ENCODE data around the gene VEGFD.

The VEGFD gene

DNA sequence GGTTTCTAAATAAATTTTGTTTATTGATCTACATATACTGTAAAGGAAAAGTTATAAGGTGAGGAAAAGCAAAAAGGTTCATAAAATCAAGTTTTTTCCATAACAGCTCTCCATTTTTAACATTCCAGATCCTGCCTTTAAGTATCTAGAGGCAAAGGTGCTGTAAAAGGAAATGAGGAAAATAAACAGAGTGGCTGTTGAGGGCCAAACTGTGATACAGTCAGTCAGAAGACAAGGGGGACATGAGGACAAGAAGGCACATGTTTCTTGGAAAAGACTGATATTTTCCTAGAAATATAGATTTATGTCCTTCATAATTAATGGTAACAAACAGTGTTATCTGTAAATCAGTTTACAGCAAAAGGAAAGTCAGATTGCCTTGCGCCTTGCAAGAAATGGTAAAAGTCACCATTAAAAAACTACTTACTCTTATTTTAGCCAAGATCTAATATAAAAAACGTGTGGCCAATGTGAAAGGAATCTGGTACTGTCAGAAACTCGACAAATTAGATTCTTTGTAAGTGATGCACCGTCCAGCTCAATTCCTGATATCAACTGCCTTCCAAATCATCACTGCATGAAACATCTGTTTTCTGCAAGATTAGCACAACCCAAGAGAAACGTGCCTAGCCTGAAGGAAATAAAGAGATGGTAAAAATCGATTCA lies 34.0 kb upstream of the VEGFD start:
- DNase-seq (ENCODE audit: low read depth): no peak
- H3K4me3 ChIP-seq (ENCODE audit: low read depth, low read length): no peak overlapping the region
- TF ChIP-seq, protein P1, sequence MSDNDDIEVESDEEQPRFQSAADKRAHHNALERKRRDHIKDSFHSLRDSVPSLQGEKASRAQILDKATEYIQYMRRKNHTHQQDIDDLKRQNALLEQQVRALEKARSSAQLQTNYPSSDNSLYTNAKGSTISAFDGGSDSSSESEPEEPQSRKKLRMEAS (IDR thresholded peaks at IDR 0.05; ENCODE audit: low read depth, low read length): no peak
- TF ChIP-seq, protein P2, sequence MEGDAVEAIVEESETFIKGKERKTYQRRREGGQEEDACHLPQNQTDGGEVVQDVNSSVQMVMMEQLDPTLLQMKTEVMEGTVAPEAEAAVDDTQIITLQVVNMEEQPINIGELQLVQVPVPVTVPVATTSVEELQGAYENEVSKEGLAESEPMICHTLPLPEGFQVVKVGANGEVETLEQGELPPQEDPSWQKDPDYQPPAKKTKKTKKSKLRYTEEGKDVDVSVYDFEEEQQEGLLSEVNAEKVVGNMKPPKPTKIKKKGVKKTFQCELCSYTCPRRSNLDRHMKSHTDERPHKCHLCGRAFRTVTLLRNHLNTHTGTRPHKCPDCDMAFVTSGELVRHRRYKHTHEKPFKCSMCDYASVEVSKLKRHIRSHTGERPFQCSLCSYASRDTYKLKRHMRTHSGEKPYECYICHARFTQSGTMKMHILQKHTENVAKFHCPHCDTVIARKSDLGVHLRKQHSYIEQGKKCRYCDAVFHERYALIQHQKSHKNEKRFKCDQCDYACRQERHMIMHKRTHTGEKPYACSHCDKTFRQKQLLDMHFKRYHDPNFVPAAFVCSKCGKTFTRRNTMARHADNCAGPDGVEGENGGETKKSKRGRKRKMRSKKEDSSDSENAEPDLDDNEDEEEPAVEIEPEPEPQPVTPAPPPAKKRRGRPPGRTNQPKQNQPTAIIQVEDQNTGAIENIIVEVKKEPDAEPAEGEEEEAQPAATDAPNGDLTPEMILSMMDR (IDR thresholded peaks at IDR 0.05; ENCODE audit: low read depth, low read length): no peak
- TF ChIP-seq MYC (IDR thresholded peaks at IDR 0.05; ENCODE audit: low read depth, low read length) (no peak), POLR2A (IDR thresholded peaks at IDR 0.05; ENCODE audit: extremely low read depth, insufficient read length) (no peak)

DNA sequence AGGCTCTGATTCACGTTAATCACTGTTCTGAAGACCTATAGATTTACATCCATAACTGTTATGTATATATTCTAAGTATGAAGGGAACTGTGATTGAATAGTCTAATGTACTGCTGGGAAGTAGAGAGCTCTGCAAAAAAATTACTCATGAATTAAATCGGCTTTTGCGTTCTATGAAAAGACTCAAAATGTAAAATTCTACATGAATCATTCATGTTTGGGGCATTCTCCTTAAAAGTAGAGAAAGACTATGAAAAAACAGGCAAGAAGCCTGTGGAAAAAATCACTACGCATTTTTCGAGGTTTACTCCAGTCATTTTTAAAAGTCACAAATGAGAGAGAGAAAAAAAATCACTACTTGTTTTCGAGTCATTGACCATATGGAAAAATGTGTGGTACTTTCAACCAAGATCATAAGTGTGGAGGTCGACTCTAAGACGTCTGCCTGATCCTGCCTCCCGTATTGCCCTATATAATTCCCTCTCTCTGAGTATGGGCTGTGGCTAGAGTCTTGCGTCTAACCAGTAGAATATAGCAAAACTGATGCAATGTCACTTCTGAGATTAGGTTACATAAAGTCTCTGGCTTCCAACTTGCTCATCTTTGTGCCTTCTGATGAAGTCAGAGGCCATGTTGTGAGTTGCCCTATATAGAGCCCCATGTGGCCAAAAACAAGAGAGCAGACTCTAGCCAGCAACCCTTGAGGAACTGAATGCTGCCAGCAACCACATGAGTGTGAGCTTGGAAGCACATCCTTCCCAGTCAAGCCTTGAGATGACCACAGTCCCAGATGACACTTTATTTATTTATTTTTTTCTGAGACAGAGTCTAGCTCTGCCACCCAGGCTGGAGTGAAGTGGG lies 32.1 kb upstream of the VEGFD start:
- no peak for DNase-seq (ENCODE audit: low read depth)
- H3K4me3 ChIP-seq (ENCODE audit: low read depth, low read length): no peak overlapping the region
- TF ChIP-seq, protein P2 (IDR thresholded peaks at IDR 0.05; ENCODE audit: low read depth, low read length): no peak
- TF ChIP-seq MYC (IDR thresholded peaks at IDR 0.05; ENCODE audit: low read depth, low read length) (no peak), POLR2A (IDR thresholded peaks at IDR 0.05; ENCODE audit: extremely low read depth, insufficient read length) (no peak)
- TF ChIP-seq, protein P1 (IDR thresholded peaks at IDR 0.05; ENCODE audit: low read depth, low read length): no peak

DNA sequence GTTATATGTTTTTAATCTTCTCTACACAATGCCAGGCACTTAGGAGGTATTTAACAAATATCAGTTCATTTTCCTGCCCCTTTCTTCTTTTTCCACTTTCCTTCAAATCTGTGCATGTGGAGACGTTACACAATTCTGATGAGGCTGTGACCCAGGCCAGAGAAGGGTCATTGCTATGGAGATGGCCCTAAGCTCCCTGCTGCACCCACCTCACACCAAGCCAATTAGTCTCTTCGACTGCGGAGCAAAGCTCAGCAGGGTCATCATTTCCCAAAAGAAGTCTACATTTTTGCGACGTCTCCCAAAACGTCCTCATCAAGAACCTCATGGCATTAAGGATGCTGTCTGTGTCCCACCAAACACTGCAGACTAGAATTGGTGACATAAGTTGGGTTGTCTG lies 28.9 kb upstream of the VEGFD start:
- TF ChIP-seq, protein P2 (IDR thresholded peaks at IDR 0.05; ENCODE audit: low read depth, low read length): no peak
- TF ChIP-seq, protein P1 (IDR thresholded peaks at IDR 0.05; ENCODE audit: low read depth, low read length): no peak
- TF ChIP-seq MYC (IDR thresholded peaks at IDR 0.05; ENCODE audit: low read depth, low read length) (no peak), POLR2A (IDR thresholded peaks at IDR 0.05; ENCODE audit: extremely low read depth, insufficient read length) (no peak)
- no peak overlapping the region for H3K4me3 ChIP-seq (ENCODE audit: low read depth, low read length)
- DNase-seq (ENCODE audit: low read depth): no peak

DNA sequence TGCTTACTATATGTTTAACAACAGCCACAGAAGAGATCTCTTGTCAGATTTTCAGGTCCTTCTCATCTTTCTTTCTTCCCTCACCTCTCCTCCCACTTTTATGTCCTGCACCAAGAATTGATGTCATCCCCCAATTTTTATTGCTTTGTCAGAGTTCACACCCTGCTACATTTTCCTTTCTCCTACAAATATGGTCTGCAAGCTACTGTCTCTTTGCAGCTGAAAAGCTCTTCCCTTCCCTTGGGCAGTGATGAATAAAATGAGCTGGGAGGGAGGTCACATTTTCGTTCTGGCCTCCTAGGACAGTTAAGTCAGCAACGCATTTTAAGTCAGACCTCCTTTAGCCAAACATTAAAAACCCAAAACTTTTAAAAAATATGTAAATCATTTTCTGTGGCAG lies 26.7 kb upstream of the VEGFD start:
- no peak for DNase-seq (ENCODE audit: low read depth)
- H3K4me3 ChIP-seq (ENCODE audit: low read depth, low read length): no peak overlapping the region
- TF ChIP-seq MYC (IDR thresholded peaks at IDR 0.05; ENCODE audit: low read depth, low read length) (no peak), POLR2A (IDR thresholded peaks at IDR 0.05; ENCODE audit: extremely low read depth, insufficient read length) (no peak)
- TF ChIP-seq, protein P2 (IDR thresholded peaks at IDR 0.05; ENCODE audit: low read depth, low read length): no peak
- TF ChIP-seq, protein P1 (IDR thresholded peaks at IDR 0.05; ENCODE audit: low read depth, low read length): no peak

DNA sequence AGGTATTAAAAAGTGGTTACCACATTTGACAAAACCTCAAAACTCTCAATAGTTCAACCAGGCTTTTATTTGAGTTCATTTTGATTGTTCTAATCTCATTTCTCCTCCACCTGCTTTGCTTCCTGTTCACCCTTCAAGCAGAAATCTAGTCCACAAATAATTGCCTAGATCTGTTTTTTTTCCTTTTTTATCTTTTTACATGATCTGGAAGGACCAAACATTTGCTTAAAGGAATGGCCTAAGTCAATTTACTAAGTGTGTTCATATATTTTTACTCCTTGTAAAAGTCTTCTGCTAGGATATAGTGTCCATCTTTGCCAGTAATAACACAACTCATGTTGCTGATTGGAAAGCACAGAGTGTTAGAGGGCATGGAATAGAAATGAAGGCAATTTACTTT lies 26.2 kb upstream of the VEGFD start:
- DNase-seq (ENCODE audit: low read depth): no peak
- no peak overlapping the region for H3K4me3 ChIP-seq (ENCODE audit: low read depth, low read length)
- TF ChIP-seq POLR2A (IDR thresholded peaks at IDR 0.05; ENCODE audit: extremely low read depth, insufficient read length): no peak
- TF ChIP-seq, protein P1 (IDR thresholded peaks at IDR 0.05; ENCODE audit: low read depth, low read length): no peak
- TF ChIP-seq MYC (IDR thresholded peaks at IDR 0.05; ENCODE audit: low read depth, low read length): no peak
- TF ChIP-seq, protein P2 (IDR thresholded peaks at IDR 0.05; ENCODE audit: low read depth, low read length): no peak

All from NB4 (cell line).